ENCODE measurements around the gene CTTNBP2.

The CTTNBP2 gene

GRCh38 chr7:117683430-117684175 is 189.6 kb downstream of the CTTNBP2 start:
- no peak for DNase-seq

GRCh38 chr7:117682681-117683385 is 190.4 kb downstream of the CTTNBP2 start:
- DNase-seq = no peak

- no peak for DNase-seq
These were observed 194.1 kb downstream of the CTTNBP2 start for GRCh38 chr7:117679120-117679519.

GRCh38 chr7:117675497-117676435 is 197.5 kb downstream of the CTTNBP2 start:
- DNase-seq = no peak

GRCh38 chr7:117674617-117675016 is 198.6 kb downstream of the CTTNBP2 start:
- DNase-seq = no peak

- no peak for DNase-seq
These were observed 199.4 kb downstream of the CTTNBP2 start for GRCh38 chr7:117673839-117674238.

- no peak for DNase-seq
These were observed 199.9 kb downstream of the CTTNBP2 start for GRCh38 chr7:117673367-117673766.

GRCh38 chr7:117672453-117672852 is 200.8 kb downstream of the CTTNBP2 start:
- DNase-seq = no peak

- DNase-seq = no peak
These were observed 203.4 kb downstream of the CTTNBP2 start for GRCh38 chr7:117669818-117670217.

GRCh38 chr7:117667456-117667855 is 205.8 kb downstream of the CTTNBP2 start:
- no peak for DNase-seq

GRCh38 chr7:117666689-117667088 is 206.6 kb downstream of the CTTNBP2 start:
- DNase-seq = no peak

- DNase-seq = no peak
These were observed 207.2 kb downstream of the CTTNBP2 start for GRCh38 chr7:117666031-117666430.

GRCh38 chr7:117665368-117665767 is 207.9 kb downstream of the CTTNBP2 start:
- no peak for DNase-seq

GRCh38 chr7:117664047-117664446 is 209.2 kb downstream of the CTTNBP2 start:
- no peak for DNase-seq

- no peak for DNase-seq
These were observed 211.9 kb downstream of the CTTNBP2 start for GRCh38 chr7:117661328-117661727.

All from activated CD8-positive, alpha-beta memory T cell treated with anti-CD3 and anti-CD28 coated beads, Interleukin-2, amount 50 U/mL, for 48 hours (primary cell).